MM.1S (cell line): Measurements from ENCODE around the gene PTH1R.

ENCODE experiments used
- CTCF ChIP-seq: fragments of 300-600 bp; sonication (generic); IDR thresholded peaks from 2 replicates; pipeline ENCODE4 v1.5.1; 2016; ENCODE audit warnings: antibody characterized with exemption, low read length, mixed read lengths
- EZH2phosphoT487 ChIP-seq: fragments of 300-600 bp; sonication (generic); IDR thresholded peaks from 2 replicates; pipeline ENCODE4 v1.6.1; 2018; ENCODE audit warnings: antibody characterized with exemption, low read length

GRCh38 chr3:46927718-46928073, 50.2 kb downstream of the PTH1R start:
- TF ChIP-seq CTCF (no peak), EZH2phosphoT487 (no peak)
